ENCODE data around the gene SCAMP4.

Gene SCAMP4

DNA sequence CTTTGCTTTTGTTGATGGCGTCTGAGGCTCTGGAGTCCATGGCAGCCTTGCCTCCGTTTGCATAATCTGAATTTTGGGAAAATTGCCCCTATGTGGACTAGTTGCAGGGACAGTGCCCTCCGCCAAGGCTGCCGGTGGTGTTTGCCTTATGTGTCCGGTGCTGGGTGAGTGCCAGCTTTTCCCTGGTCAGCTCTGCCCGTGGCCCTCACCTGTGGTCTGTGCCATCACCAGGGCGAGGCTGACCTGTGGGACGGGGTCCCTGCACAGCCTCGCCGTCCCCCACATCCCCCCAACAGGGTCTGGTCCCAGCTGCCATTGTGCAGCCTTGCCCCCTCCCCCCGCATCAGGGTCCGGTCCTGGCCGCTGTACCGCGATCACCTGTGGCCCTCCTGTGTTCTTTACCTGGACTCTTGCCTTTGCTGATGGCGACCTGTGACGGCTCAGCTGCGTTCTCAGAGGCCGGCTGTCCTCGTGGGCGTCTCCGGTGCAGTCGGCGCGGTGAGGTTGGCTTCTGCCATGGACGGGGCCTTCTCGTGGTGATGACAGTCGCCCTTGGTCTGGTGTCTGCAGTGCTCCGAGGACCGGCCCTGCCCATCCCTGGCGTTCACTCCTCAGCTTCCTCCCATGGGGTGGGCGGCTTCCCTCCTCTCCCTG is 48.4 kb downstream of the SCAMP4 start:
- no peak for DNase-seq (ENCODE audit: low read depth, low spot score)
- H3K27ac ChIP-seq = no peak overlapping the region

GRCh38 chr19:1954532-1954933 is 49.3 kb downstream of the SCAMP4 start:
- H3K27ac ChIP-seq = no peak overlapping the region
- DNase-seq (ENCODE audit: low read depth, low spot score) = no peak

- H3K27ac ChIP-seq = no peak overlapping the region
- DNase-seq (ENCODE audit: low read depth, low spot score) = no peak
Measured at GRCh38 chr19:1955171-1956121, 50.2 kb downstream of the SCAMP4 start.

- no peak for DNase-seq (ENCODE audit: low read depth, low spot score)
- no peak overlapping the region for H3K27ac ChIP-seq
Measured at GRCh38 chr19:1956122-1956494, 50.9 kb downstream of the SCAMP4 start.

- H3K27ac ChIP-seq = no peak overlapping the region
- DNase-seq (ENCODE audit: low read depth, low spot score) = no peak
Measured at GRCh38 chr19:1956868-1957492, 51.8 kb downstream of the SCAMP4 start.

DNA sequence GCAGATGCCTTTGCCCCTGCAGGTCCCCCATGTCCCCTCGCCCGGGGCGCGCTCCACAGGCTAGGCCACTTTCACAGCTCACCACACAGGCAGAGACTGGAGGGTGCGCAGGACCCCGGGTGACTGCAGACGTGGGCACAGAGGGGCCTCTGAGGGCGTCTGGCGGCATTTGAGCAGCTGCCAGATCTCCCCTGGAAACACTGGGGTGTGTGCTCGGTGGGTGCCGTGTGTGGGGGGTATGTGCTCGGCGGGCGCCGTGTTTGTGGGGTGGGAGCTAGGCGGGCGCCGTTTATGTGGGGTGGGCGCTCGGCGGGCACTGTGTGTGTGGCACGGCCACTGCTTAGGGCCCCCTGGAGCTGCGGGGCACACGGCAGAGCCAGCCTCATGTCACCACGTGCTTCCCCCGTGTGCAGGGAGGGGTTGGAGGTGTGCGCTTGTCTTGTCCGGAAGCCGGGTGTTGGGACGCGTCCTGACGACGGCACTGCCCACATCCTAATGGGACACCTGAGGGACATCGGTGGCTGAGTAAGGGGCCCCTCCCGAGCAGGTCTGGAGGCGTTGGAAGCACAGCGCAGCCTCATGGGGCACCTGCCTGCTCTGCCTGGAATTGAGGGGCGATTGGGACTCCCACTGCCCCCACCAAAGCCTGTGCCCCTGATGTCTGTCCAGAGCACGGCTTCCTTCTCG is 52.5 kb downstream of the SCAMP4 start:
- no peak overlapping the region for H3K27ac ChIP-seq
- no peak for DNase-seq (ENCODE audit: low read depth, low spot score)

DNA sequence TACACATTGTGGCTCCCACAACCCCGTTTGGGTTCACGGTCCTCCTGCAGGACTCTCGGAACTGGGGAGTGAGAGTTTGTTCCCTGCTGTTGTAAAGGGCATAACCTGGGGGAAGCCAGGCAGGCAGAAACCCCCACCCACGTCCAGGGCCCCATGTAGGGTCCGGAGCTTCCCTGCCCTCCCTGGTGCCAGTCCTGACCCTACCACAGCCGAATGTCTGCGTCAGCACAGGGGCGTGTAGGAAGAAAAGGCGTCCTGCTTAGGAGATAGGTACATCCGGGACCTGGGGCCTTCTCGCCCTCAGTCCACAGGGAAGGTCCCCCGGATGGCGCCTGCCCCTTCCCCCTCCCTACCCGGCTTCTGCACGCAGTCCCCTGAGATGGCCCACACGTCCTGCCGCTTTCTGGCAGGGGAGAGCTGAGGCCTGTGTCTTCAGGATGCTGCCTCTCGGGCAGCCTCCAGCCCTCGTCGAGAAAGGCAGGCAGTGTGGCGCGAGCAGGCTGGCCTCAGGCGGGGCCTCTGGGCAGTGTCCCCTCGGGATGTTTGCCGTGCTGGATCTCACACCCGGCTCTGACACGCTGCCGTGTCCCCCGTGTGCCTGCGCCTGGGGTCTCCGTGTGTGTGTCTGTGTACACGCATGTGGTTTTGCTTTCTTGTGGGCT is 54.9 kb downstream of the SCAMP4 start:
- DNase-seq (ENCODE audit: low read depth, low spot score) = no peak
- no peak overlapping the region for H3K27ac ChIP-seq

- no peak for DNase-seq (ENCODE audit: low read depth, low spot score)
- H3K27ac ChIP-seq = no peak overlapping the region
Measured at GRCh38 chr19:1961000-1961883, 56.0 kb downstream of the SCAMP4 start.

GRCh38 chr19:1962674-1963073 is 57.5 kb downstream of the SCAMP4 start:
- DNase-seq (ENCODE audit: low read depth, low spot score) = no peak
- H3K27ac ChIP-seq = no peak overlapping the region

- no peak for DNase-seq (ENCODE audit: low read depth, low spot score)
- H3K27ac ChIP-seq = no peak overlapping the region
Measured at GRCh38 chr19:1967087-1967608, 61.9 kb downstream of the SCAMP4 start.

DNA sequence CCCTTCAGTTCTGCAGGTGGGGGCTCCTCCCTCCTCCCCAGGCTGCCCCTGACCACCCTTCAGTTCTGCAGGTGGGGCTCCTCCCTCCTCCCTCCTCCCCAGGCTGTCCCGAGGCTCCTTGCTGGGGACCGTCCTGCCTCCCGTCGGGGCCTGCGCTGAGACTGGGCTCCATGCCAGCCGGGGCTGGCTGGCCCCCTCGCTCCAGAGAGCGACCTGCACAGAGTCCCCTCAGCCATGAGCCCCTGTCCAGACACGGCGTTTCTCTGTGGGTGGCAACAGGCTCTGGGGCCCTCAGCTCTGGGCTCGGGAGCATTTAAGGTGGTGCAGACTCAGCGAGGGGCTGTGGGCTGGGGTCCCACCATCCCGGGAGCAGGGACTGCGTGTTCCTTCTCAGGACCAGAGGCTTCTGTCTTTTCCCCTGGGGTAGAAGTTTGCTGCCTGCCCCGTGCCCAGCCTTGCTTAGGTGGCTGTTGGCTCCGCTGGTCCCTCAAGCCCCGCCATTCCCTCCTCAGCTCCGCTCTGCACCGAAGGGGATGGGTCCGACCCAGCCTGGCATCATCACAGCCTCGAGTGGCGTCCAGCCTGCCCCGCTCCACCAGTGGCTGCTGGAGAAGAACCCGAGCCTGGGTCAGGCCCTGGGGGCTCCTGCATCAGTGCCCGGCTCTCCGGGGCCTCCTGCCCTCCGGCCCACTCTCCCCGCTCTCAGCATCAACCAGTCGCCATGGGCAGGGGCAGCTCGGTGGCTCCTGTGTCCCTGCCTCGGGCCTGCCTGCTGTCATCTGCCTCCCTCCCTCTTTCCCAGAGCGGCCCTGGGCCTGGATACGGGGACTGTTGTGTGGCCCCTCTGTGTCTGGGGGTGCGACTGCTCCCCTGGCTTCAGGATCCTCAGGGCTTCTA is 63.3 kb downstream of the SCAMP4 start:
- no peak overlapping the region for H3K27ac ChIP-seq
- no peak for DNase-seq (ENCODE audit: low read depth, low spot score)

DNA sequence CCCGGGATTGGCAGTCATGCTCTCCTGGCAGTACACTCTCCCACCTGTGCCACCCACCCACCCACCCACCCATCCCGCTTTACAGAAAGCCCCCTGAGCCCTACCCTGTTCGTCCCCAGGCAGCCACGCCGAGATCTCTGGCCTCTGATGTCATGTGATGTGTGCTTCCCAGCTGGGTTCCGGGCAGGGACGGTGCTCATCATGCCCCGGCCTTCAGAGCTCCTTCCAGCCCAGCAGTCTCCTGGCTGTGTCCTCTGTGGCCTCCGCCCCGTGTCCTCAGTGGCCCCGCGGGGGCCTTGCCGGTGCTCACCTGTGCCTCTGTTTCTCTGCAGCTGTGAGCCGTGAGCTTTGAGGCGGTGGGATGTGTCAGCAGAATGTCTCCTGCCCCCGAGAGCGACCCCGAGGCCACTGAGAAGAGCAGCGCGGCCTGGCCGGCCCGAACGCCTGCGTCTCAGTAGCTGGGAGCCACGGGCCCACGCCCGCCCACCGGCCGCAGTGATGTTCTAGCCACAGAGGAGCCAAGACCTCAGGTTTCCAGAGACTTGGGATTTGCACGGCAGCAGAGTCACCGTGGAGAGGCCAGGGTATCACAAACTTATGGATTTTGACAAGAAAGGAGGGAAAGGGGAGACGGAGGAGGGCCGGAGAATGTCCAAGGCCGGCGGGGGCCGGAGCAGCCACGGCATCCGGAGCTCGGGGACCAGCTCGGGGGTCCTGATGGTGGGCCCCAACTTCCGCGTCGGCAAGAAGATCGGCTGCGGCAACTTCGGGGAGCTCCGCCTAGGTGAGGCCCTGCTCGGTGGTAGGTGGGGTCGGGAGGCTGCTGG is 64.2 kb downstream of the SCAMP4 start:
- no peak for DNase-seq (ENCODE audit: low read depth, low spot score)

GRCh38 chr19:1970003-1970805 is 65.0 kb downstream of the SCAMP4 start:
- no peak for DNase-seq (ENCODE audit: low read depth, low spot score)
- H3K27ac ChIP-seq = peak overlapping the region; percentile 46

More for the DNA sequence above, 64.2 kb downstream of the SCAMP4 start:
- H3K27ac ChIP-seq = peak overlapping the region; percentile 46

- peak overlapping the region; percentile 46 for H3K27ac ChIP-seq
- DNase-seq (ENCODE audit: low read depth, low spot score) = no peak
Measured at GRCh38 chr19:1970806-1971502, 65.8 kb downstream of the SCAMP4 start.

GRCh38 chr19:1974381-1975161 is 69.4 kb downstream of the SCAMP4 start:
- no peak for DNase-seq (ENCODE audit: low read depth, low spot score)
- no peak overlapping the region for H3K27ac ChIP-seq
